ENCODE results near the gene EPHB1. TPM values are rescaled to one million over a fixed set of nuclear protein-coding genes. Genes with fewer than 3 reads are reported as not detected.

The EPHB1 gene
- total RNA-seq, 1 donor: 0.36 TPM

DNA sequence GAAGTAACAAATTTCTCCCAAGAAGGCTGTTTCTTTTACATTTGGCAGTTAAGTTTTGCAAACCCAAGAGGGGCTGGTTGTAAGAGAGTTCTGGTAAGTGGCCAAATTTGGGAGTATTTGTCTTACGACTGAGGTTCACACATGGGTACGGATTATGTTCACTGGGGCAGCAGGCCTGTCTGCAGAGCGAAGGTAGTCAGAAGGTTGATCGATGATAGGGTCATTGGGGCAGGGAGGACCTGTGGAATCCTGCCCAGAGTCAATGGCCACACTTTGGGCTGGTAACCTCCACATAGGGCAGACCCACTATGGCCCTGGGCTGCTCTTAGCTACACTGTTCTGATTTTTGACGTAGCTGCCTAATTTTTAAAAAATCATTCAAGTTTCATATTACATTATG, 368.6 kb downstream of the EPHB1 start:
- Histone ChIP-seq H3K36me3 (ENCODE audit: insufficient read depth, low read length) (no peaks in the 10 kb centered on the region), H3K4me3 (ENCODE audit: insufficient read depth, low read length) (no peak overlapping the region), H3K27me3 (ENCODE audit: insufficient read depth, low read length) (no peaks in the 10 kb centered on the region), H3K4me2 (ENCODE audit: insufficient read depth, low read length) (no peak overlapping the region), H2AFZ (ENCODE audit: low read length) (no peak overlapping the region), H3K27ac (ENCODE audit: low read depth, low read length) (no peak overlapping the region), H3K79me2 (ENCODE audit: insufficient read depth, low read length) (no peaks in the 10 kb centered on the region), H4K20me1 (ENCODE audit: insufficient read depth, low read length) (no peaks in the 10 kb centered on the region), H3K4me1 (ENCODE audit: insufficient read depth, low read length) (no peaks in the 10 kb centered on the region), H3K9me3 (ENCODE audit: low read depth, low read length) (no peaks in the 10 kb centered on the region)
- DNase-seq (ENCODE audit: insufficient read length, low spot score, missing footprints): no peak
- TF ChIP-seq, protein P1, sequence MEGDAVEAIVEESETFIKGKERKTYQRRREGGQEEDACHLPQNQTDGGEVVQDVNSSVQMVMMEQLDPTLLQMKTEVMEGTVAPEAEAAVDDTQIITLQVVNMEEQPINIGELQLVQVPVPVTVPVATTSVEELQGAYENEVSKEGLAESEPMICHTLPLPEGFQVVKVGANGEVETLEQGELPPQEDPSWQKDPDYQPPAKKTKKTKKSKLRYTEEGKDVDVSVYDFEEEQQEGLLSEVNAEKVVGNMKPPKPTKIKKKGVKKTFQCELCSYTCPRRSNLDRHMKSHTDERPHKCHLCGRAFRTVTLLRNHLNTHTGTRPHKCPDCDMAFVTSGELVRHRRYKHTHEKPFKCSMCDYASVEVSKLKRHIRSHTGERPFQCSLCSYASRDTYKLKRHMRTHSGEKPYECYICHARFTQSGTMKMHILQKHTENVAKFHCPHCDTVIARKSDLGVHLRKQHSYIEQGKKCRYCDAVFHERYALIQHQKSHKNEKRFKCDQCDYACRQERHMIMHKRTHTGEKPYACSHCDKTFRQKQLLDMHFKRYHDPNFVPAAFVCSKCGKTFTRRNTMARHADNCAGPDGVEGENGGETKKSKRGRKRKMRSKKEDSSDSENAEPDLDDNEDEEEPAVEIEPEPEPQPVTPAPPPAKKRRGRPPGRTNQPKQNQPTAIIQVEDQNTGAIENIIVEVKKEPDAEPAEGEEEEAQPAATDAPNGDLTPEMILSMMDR (IDR thresholded peaks at IDR 0.05; ENCODE audit: extremely low read depth, low read depth, low read length): no peak

DNA sequence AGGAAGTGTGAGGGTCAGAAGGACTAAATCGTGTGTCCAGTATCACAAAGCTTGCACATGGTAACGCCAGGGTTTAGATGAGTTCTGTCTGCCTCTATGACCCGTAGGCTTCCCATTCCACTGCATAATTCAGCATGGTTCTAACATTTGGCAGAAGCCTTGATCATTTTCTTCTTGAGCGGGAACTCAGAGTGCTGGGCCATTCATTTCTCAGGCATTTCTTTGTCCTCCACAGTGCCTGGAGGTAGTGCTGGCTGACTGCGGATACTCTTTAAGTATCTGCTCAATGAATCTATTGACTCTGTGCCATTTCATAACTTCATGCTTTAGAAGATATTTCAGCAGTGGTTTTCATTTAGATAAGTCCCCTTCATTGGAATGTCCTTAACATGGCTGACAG, 370.2 kb downstream of the EPHB1 start:
- no peaks in the 10 kb centered on the region for H3K79me2 ChIP-seq (ENCODE audit: insufficient read depth, low read length)
- no peaks in the 10 kb centered on the region for H3K9me3 ChIP-seq (ENCODE audit: low read depth, low read length)
- no peak overlapping the region for H2AFZ ChIP-seq (ENCODE audit: low read length)
- no peaks in the 10 kb centered on the region for H3K27me3 ChIP-seq (ENCODE audit: insufficient read depth, low read length)
- H4K20me1 ChIP-seq (ENCODE audit: insufficient read depth, low read length): no peaks in the 10 kb centered on the region
- no peak overlapping the region for H3K4me2 ChIP-seq (ENCODE audit: insufficient read depth, low read length)
- H3K4me1 ChIP-seq (ENCODE audit: insufficient read depth, low read length): no peaks in the 10 kb centered on the region
- no peak overlapping the region for H3K27ac ChIP-seq (ENCODE audit: low read depth, low read length)
- TF ChIP-seq, protein P1 (IDR thresholded peaks at IDR 0.05; ENCODE audit: extremely low read depth, low read depth, low read length): no peak
- no peaks in the 10 kb centered on the region for H3K36me3 ChIP-seq (ENCODE audit: insufficient read depth, low read length)
- DNase-seq (ENCODE audit: insufficient read length, low spot score, missing footprints): no peak
- no peak overlapping the region for H3K4me3 ChIP-seq (ENCODE audit: insufficient read depth, low read length)

DNA sequence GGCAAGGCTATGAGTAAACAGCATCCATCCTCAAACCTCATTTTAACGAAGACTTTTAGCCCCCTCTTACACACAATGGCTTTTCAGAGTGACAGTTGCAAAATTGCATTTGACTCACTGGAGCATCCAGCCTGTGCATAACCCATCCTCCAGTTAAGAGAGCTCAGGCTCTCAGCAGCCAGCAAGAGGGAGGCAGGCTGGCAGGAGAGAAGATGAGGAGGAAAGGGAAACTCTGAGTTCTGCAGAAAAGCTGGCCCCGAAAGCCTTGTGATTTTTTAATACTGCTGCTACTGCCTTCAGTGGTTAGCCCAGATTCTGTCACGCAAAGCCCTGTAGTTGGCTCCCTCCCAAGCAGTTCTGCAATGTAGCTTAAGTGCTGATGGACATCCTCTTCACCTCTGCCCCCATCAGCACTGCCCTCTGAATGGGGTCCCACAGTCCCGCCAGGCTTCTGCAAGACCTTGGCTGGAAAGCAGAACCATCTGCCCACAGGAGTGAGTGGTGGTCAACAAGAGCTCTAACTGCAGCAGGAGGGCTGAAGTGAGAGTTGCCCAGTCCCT, 371.3 kb downstream of the EPHB1 start:
- no peaks in the 10 kb centered on the region for H3K36me3 ChIP-seq (ENCODE audit: insufficient read depth, low read length)
- no peaks in the 10 kb centered on the region for H3K27me3 ChIP-seq (ENCODE audit: insufficient read depth, low read length)
- TF ChIP-seq, protein P1 (IDR thresholded peaks at IDR 0.05; ENCODE audit: extremely low read depth, low read depth, low read length): no peak
- H2AFZ ChIP-seq (ENCODE audit: low read length): no peak overlapping the region
- H3K79me2 ChIP-seq (ENCODE audit: insufficient read depth, low read length): no peaks in the 10 kb centered on the region
- no peak for DNase-seq (ENCODE audit: insufficient read length, low spot score, missing footprints)
- no peaks in the 10 kb centered on the region for H3K9me3 ChIP-seq (ENCODE audit: low read depth, low read length)
- H3K27ac ChIP-seq (ENCODE audit: low read depth, low read length): no peak overlapping the region
- H3K4me3 ChIP-seq (ENCODE audit: insufficient read depth, low read length): no peak overlapping the region
- no peaks in the 10 kb centered on the region for H3K4me1 ChIP-seq (ENCODE audit: insufficient read depth, low read length)
- H3K4me2 ChIP-seq (ENCODE audit: insufficient read depth, low read length): no peak overlapping the region
- H4K20me1 ChIP-seq (ENCODE audit: insufficient read depth, low read length): no peaks in the 10 kb centered on the region

DNA sequence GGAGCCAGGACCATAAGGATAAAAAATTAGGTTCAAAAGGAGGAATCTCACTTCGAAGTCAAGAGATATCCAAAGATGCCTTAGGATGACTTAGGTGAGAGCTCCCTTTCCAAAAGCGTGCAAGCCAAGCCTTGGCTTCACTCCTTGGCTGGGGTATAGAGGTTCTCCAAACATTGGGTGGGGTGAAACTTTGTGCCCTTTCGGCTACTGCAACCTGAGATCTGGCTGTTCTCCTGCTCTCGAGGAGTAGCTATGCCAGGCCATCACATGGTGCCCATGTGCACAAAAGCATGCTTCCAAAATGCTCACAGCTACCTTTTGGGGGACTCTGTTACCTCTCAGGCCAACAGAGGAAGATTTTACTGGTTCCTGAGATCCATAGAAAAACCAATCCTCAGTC, 373.8 kb downstream of the EPHB1 start:
- H2AFZ ChIP-seq (ENCODE audit: low read length): no peak overlapping the region
- no peak overlapping the region for H3K27ac ChIP-seq (ENCODE audit: low read depth, low read length)
- H4K20me1 ChIP-seq (ENCODE audit: insufficient read depth, low read length): no peaks in the 10 kb centered on the region
- H3K36me3 ChIP-seq (ENCODE audit: insufficient read depth, low read length): no peaks in the 10 kb centered on the region
- H3K4me2 ChIP-seq (ENCODE audit: insufficient read depth, low read length): no peak overlapping the region
- H3K27me3 ChIP-seq (ENCODE audit: insufficient read depth, low read length): no peaks in the 10 kb centered on the region
- no peak overlapping the region for H3K4me3 ChIP-seq (ENCODE audit: insufficient read depth, low read length)
- TF ChIP-seq, protein P1 (IDR thresholded peaks at IDR 0.05; ENCODE audit: extremely low read depth, low read depth, low read length): no peak
- no peak for DNase-seq (ENCODE audit: insufficient read length, low spot score, missing footprints)
- no peaks in the 10 kb centered on the region for H3K9me3 ChIP-seq (ENCODE audit: low read depth, low read length)
- no peaks in the 10 kb centered on the region for H3K79me2 ChIP-seq (ENCODE audit: insufficient read depth, low read length)
- H3K4me1 ChIP-seq (ENCODE audit: insufficient read depth, low read length): no peaks in the 10 kb centered on the region

All from osteoblast (primary cell).